K562 (cell line): ENCODE measurements around the gene PITHD1.

Experiments used
- CEBPB ChIP-seq: fragments of 450-650 bp; IDR thresholded peaks from 2 replicates; pipeline ENCODE4 v1.6.1; 2016; ENCODE audit warnings: missing genetic modification characterization, missing compliant biosample characterization
- CREB1 ChIP-seq, 2 experiments: sonication (generic) in 1 of 2; formaldehyde crosslinking in 1 of 2; IDR thresholded peaks; 2 replicates each; pipeline versions ENCODE4 v1.6.1 to v1.8.0; 2012 to 2022; ENCODE audit warnings: inconsistent platforms in 1 of 2, mild to moderate bottlenecking in 1 of 2, missing genetic modification reagents in 1 of 2, moderate library complexity in 1 of 2
- CTCF ChIP-seq, 3 experiments: IDR thresholded peaks in 2 of 3; conservative IDR thresholded peaks in 1 of 3; 2 replicates each; pipeline ENCODE4 v1.5.1; 2011 to 2012; ENCODE audit warnings: low read length in 3 of 3, mild to moderate bottlenecking in 3 of 3, control low read depth in 2 of 3, improper control_type of control experiment in 1 of 3, inconsistent platforms in 1 of 3, low read depth in 1 of 3, mixed read lengths in 1 of 3, moderate library complexity in 1 of 3; ENCODE audit not compliant: insufficient read depth in 2 of 3
- ELF4 ChIP-seq: fragments of 450-650 bp; formaldehyde crosslinking; IDR thresholded peaks from 2 replicates; pipeline ENCODE4 v1.4.0; 2022; ENCODE audit warnings: missing genetic modification characterization
- JUND ChIP-seq, 2 experiments: IDR thresholded peaks; 2 replicates in 1 of 2; 3 replicates in 1 of 2; pipeline ENCODE4 v1.6.1; 2011; ENCODE audit warnings: borderline replicate concordance in 2 of 2, low read depth in 2 of 2, low read length in 2 of 2, improper control_type of control experiment in 1 of 2, missing biosample characterization in 1 of 2, missing genetic modification characterization in 1 of 2, missing genetic modification reagents in 1 of 2
- NCOR1 ChIP-seq: fragments of 450-650 bp; IDR thresholded peaks from 2 replicates; pipeline ENCODE4 v1.6.1; 2016; ENCODE audit warnings: mild to moderate bottlenecking, moderate library complexity
- POLR2A ChIP-seq: fragments of 450-650 bp; conservative IDR thresholded peaks from 2 replicates; pipeline ENCODE4 v1.6.1; 2016
- POLR2AphosphoS5 ChIP-seq: IDR thresholded peaks from 2 replicates; pipeline ENCODE4 v1.6.1; 2011; ENCODE audit warnings: mild to moderate bottlenecking, low read depth, low read length, moderate library complexity; ENCODE audit not compliant: control insufficient read depth, insufficient read depth
- SIN3A ChIP-seq, 2 experiments: fragments of 150-350 bp in 1 of 2; IDR thresholded peaks; 2 replicates each; pipeline ENCODE4 v1.6.1; 2011 to 2016; ENCODE audit warnings: borderline replicate concordance in 2 of 2, low read depth in 2 of 2, low read length in 2 of 2, mild to moderate bottlenecking in 2 of 2, moderate library complexity in 2 of 2; ENCODE audit not compliant: control insufficient read depth in 1 of 2
- ZBTB33 ChIP-seq: sonication (generic); formaldehyde crosslinking; IDR thresholded peaks from 2 replicates; pipeline ENCODE4 v1.8.1; 2023; ENCODE audit warnings: mild to moderate bottlenecking, missing genetic modification reagents
- TF ChIP-seq, protein P1 (sequence below), 2 experiments: fragments of 450-650 bp in 1 of 2; sonication (generic) in 1 of 2; formaldehyde crosslinking in 1 of 2; IDR thresholded peaks in 1 of 2; conservative IDR thresholded peaks in 1 of 2; 2 replicates each; pipeline versions ENCODE4 v1.6.1 to v1.8.1; 2016 to 2023; ENCODE audit warnings: mild to moderate bottlenecking in 2 of 2, moderate library complexity in 2 of 2, inconsistent platforms in 1 of 2, missing genetic modification reagents in 1 of 2

- no peak for TF ChIP-seq POLR2A
- no peak for TF ChIP-seq CTCF (IDR thresholded peaks at IDR 0.05 in 2 of 3, conservative IDR thresholded peaks at IDR 0.05 in 1 of 3; ENCODE audit: insufficient read depth in 2 of 3, low read depth in 1 of 3, low read length in 3 of 3)
- TF ChIP-seq ZBTB33 (CRISPR knock-in tag): no peak
- TF ChIP-seq ELF4: no peak
- TF ChIP-seq POLR2AphosphoS5: no peak
- TF ChIP-seq JUND (IDR thresholded peaks at IDR 0.05; ENCODE audit: borderline replicate concordance, low read depth, low read length): no peak
- TF ChIP-seq JUND (tag; IDR thresholded peaks at IDR 0.05; ENCODE audit: borderline replicate concordance, low read depth, low read length): no peak
- TF ChIP-seq NCOR1: no peak
- TF ChIP-seq, protein P1, sequence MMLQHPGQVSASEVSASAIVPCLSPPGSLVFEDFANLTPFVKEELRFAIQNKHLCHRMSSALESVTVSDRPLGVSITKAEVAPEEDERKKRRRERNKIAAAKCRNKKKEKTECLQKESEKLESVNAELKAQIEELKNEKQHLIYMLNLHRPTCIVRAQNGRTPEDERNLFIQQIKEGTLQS (IDR thresholded peaks at IDR 0.05): no peak
- TF ChIP-seq, protein P1 (CRISPR knock-in tag; conservative IDR thresholded peaks at IDR 0.05): no peak
- no peak for TF ChIP-seq SIN3A (IDR thresholded peaks at IDR 0.05; ENCODE audit: borderline replicate concordance in 2 of 2, control insufficient read depth in 1 of 2, low read depth in 2 of 2, low read length in 2 of 2)
- no peak for TF ChIP-seq CEBPB (tag)
- TF ChIP-seq CREB1 (IDR thresholded peaks at IDR 0.05): no peak
- no peak for TF ChIP-seq CREB1 (CRISPR knock-in tag; IDR thresholded peaks at IDR 0.05)
These were observed 20.4 kb upstream of the PITHD1 start for GRCh38 chr1:23757812-23758211.
